OCI-LY1 (cell line): ENCODE measurements around the gene GTF2A2.

Source experiments
- EZH2 ChIP-seq: fragments of 200-600 bp; sonication (generic), shearing (Covaris generic); IDR thresholded peaks from 2 replicates; pipeline ENCODE4 v1.8.0; 2017; ENCODE audit warnings: borderline replicate concordance, mixed run types, mild to moderate bottlenecking, antibody characterized with exemption, low read length, moderate library complexity, mixed read lengths
- TF ChIP-seq, protein P1 (sequence below): fragments of 200-600 bp; sonication (generic), shearing (Covaris generic); IDR thresholded peaks from 2 replicates; pipeline ENCODE4 v1.5.1; 2017; ENCODE audit warnings: mild to moderate bottlenecking, antibody characterized with exemption, low read length, moderate library complexity, mixed read lengths

DNA sequence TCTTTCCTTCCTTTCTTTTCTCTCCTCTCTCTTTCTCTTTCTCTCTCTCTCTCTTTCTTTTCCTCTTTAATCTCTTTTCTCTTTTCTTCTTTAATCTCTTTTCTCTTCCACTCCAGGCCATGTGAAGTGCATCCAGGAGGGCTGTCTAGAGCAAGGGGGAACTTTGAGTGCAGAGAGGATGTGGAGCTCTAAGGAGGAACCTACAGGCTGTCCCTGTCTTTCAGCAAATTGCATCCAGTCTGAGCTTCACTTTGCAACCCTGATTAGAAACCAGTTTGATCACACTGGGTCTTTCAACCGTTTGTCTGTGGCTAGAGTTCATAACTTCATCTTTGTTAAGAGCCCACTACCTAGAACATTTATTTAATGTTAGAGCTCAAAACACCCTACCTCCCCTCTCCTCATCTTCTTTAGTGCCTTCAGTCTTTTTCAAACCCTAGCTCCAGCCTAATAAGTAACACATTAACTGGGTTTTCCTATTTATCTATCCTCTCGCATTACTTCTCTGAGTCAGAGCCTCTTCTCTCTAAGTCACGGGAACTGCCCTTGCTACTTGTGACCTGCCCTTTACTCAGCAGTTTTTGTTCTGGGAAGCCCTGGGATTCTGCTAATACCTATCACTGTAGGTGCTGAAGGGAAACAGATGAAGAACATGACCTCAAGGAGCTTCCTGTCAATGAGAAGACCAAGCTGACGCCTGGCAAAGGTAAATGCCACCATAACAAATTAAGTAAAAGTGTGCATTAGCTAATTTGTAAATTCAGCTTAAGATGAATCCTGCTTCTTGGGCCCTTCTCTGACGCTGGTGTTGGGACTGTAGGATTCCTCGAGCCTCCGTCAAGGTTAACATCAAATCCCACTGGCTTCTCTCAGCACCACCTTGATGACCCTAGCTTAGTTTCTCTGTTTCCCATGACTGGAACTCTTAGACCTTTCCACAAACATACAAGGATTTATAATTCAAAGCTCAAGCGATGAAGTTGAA is 45.7 kb downstream of the GTF2A2 start, which contains the start of gene GCNT3:
- TF ChIP-seq, protein P1, sequence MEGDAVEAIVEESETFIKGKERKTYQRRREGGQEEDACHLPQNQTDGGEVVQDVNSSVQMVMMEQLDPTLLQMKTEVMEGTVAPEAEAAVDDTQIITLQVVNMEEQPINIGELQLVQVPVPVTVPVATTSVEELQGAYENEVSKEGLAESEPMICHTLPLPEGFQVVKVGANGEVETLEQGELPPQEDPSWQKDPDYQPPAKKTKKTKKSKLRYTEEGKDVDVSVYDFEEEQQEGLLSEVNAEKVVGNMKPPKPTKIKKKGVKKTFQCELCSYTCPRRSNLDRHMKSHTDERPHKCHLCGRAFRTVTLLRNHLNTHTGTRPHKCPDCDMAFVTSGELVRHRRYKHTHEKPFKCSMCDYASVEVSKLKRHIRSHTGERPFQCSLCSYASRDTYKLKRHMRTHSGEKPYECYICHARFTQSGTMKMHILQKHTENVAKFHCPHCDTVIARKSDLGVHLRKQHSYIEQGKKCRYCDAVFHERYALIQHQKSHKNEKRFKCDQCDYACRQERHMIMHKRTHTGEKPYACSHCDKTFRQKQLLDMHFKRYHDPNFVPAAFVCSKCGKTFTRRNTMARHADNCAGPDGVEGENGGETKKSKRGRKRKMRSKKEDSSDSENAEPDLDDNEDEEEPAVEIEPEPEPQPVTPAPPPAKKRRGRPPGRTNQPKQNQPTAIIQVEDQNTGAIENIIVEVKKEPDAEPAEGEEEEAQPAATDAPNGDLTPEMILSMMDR: no peak
- no peak for TF ChIP-seq EZH2
